Measurements from ENCODE around the gene PTPRG.

Gene PTPRG

DNA sequence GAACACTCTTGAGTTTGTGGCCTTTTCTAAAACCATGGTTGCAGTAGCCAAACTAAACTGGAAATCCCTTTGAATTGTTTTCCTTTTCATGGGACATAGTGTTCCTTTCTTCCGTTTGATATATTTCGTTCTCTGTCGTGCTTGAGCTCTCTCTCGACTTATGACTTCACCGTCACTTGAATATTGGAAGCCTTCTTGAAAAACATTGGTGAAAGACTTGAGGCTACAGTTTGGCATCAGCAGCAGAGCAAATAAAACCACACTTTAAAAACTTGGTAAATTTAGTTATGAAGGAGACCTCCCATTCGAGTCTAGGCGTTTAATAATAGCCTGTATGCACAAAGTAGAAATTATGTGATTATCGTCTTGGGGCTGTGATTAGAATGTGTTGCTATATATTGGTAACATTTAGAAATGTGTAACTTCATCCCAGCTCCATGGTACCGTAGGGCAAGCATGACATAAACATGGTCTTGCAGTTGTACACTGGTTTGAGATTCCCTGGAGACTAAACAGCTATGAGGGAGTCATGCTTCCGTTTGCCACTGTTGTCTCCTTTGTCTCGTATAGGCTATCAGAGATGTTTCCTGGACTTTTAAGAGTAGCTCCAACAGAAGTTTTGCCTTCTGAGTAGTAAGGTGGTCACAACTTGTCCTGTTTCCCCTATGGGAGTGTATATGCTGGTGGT is 122.3 kb downstream of the PTPRG start:
- TF ChIP-seq YY1 (IDR thresholded peaks at IDR 0.05; ENCODE audit: low read depth) (no peak), EGR1 (IDR thresholded peaks at IDR 0.05) (no peak), USF1 (IDR thresholded peaks at IDR 0.05) (no peak), MAX (IDR thresholded peaks at IDR 0.05) (no peak), TEAD4 (IDR thresholded peaks at IDR 0.05) (no peak), NFIC (IDR thresholded peaks at IDR 0.05) (no peak), FOXM1 (IDR thresholded peaks at IDR 0.05; ENCODE audit: borderline replicate concordance, low read depth) (no peak), ZBTB7A (IDR thresholded peaks at IDR 0.05; ENCODE audit: low read depth) (no peak), CEBPB (IDR thresholded peaks at IDR 0.05) (no peak), RAD21 (IDR thresholded peaks at IDR 0.05; ENCODE audit: low read depth) (no peak), TCF12 (IDR thresholded peaks at IDR 0.05; ENCODE audit: low read depth) (no peak), TAF1 (IDR thresholded peaks at IDR 0.05; ENCODE audit: low read depth) (no peak), CREB1 (IDR thresholded peaks at IDR 0.05; ENCODE audit: low read depth) (no peak), REST (IDR thresholded peaks at IDR 0.05; ENCODE audit: low read depth) (no peak), EP300 (IDR thresholded peaks at IDR 0.05; ENCODE audit: borderline replicate concordance) (no peak)

GRCh38 chr3:61684386-61684785 is 123.0 kb downstream of the PTPRG start:
- TF ChIP-seq ZBTB7A (IDR thresholded peaks at IDR 0.05; ENCODE audit: low read depth) (no peak), CEBPB (IDR thresholded peaks at IDR 0.05) (no peak), TCF12 (IDR thresholded peaks at IDR 0.05; ENCODE audit: low read depth) (no peak), RAD21 (IDR thresholded peaks at IDR 0.05; ENCODE audit: low read depth) (no peak), YY1 (IDR thresholded peaks at IDR 0.05; ENCODE audit: low read depth) (no peak), TAF1 (IDR thresholded peaks at IDR 0.05; ENCODE audit: low read depth) (no peak), EGR1 (IDR thresholded peaks at IDR 0.05) (no peak), USF1 (IDR thresholded peaks at IDR 0.05) (no peak), NFIC (IDR thresholded peaks at IDR 0.05) (no peak), EP300 (IDR thresholded peaks at IDR 0.05; ENCODE audit: borderline replicate concordance) (no peak), TEAD4 (IDR thresholded peaks at IDR 0.05) (no peak), MAX (IDR thresholded peaks at IDR 0.05) (no peak), REST (IDR thresholded peaks at IDR 0.05; ENCODE audit: low read depth) (no peak), CREB1 (IDR thresholded peaks at IDR 0.05; ENCODE audit: low read depth) (no peak), FOXM1 (IDR thresholded peaks at IDR 0.05; ENCODE audit: borderline replicate concordance, low read depth) (no peak)

- TF ChIP-seq RAD21 (IDR thresholded peaks at IDR 0.05; ENCODE audit: low read depth) (0 out of 2 replicates have a peak, but pooled peaks have one; percentile 5), FOXM1 (IDR thresholded peaks at IDR 0.05; ENCODE audit: borderline replicate concordance, low read depth) (no peak), EP300 (IDR thresholded peaks at IDR 0.05; ENCODE audit: borderline replicate concordance) (peak; percentile 23; the same call in 1 of the 2 replicates), NFIC (IDR thresholded peaks at IDR 0.05) (peak; percentile 66; the same call in 1 of the 2 replicates)
Observed at GRCh38 chr3:61685755-61686154, 124.4 kb downstream of the PTPRG start.

- TF ChIP-seq EP300 (IDR thresholded peaks at IDR 0.05; ENCODE audit: borderline replicate concordance) (peak; percentile 45; the same call in 1 of the 2 replicates), NFIC (IDR thresholded peaks at IDR 0.05) (peak; percentile 80), CREB1 (IDR thresholded peaks at IDR 0.05; ENCODE audit: low read depth) (no peak), ZBTB7A (IDR thresholded peaks at IDR 0.05; ENCODE audit: low read depth) (no peak), RAD21 (IDR thresholded peaks at IDR 0.05; ENCODE audit: low read depth) (no peak; the same call in 1 of the 2 replicates), USF1 (IDR thresholded peaks at IDR 0.05) (peak; percentile 58), TEAD4 (IDR thresholded peaks at IDR 0.05) (peak; percentile 57; the same call in 1 of the 2 replicates), YY1 (IDR thresholded peaks at IDR 0.05; ENCODE audit: low read depth) (no peak), EGR1 (IDR thresholded peaks at IDR 0.05) (no peak), CEBPB (IDR thresholded peaks at IDR 0.05) (peak; percentile 23; the same call in 1 of the 2 replicates), REST (IDR thresholded peaks at IDR 0.05; ENCODE audit: low read depth) (no peak)
Observed at GRCh38 chr3:61686228-61686648, 124.9 kb downstream of the PTPRG start.
